ENCODE data around the gene IGF2BP2. TPM values are rescaled to one million over a fixed set of nuclear protein-coding genes. Genes with fewer than 3 reads are reported as not detected.

The IGF2BP2 gene
- total and polyA plus RNA-seq, 2 of the 13 experiments (the other 11 are each of a cell fraction or from before 2014, with no cell fraction given) = 6.5 to 46.0 TPM

GRCh38 chr3:185744997-185745843 lies 79.6 kb downstream of the IGF2BP2 start (continued):
- TF ChIP-seq ZNF335 (CRISPR knock-in tag; IDR thresholded peaks at IDR 0.05) (no peak), HIVEP1 (CRISPR knock-in tag; IDR thresholded peaks at IDR 0.05) (no peak), ZNF510 (CRISPR knock-in tag; IDR thresholded peaks at IDR 0.05; ENCODE audit: low read depth) (no peak), ZNF512B (CRISPR knock-in tag; IDR thresholded peaks at IDR 0.05; ENCODE audit: borderline replicate concordance) (peak; percentile 68; the same call in 1 of the 2 replicates), MED1 (CRISPR knock-in tag; IDR thresholded peaks at IDR 0.05) (peak; percentile 13; the same call in 1 of the 2 replicates), HCFC1 (IDR thresholded peaks at IDR 0.05; ENCODE audit: low read depth, low read length) (no peak), ZNF710 (CRISPR knock-in tag; IDR thresholded peaks at IDR 0.05; ENCODE audit: borderline replicate concordance) (no peak), CSRNP1 (CRISPR knock-in tag; IDR thresholded peaks at IDR 0.05) (no peak; the same call in 1 of the 2 replicates), ZBTB20 (CRISPR knock-in tag; IDR thresholded peaks at IDR 0.05; ENCODE audit: borderline replicate concordance, low read depth) (peak; percentile 39; the same call in 1 of the 2 replicates), ATRX (CRISPR knock-in tag; IDR thresholded peaks at IDR 0.05; ENCODE audit: borderline replicate concordance) (no peak), ZFX (CRISPR knock-in tag; IDR thresholded peaks at IDR 0.05; ENCODE audit: low read depth) (peak; percentile 42; the same call in 1 of the 2 replicates), PBX2 (CRISPR knock-in tag; IDR thresholded peaks at IDR 0.05) (no peak), JDP2 (CRISPR knock-in tag; IDR thresholded peaks at IDR 0.05; ENCODE audit: borderline replicate concordance) (no peak), MEF2D (CRISPR knock-in tag; IDR thresholded peaks at IDR 0.05) (peak; percentile 70; the same call in 1 of the 2 replicates), THRA (CRISPR knock-in tag; IDR thresholded peaks at IDR 0.05; ENCODE audit: borderline replicate concordance) (no peak; the same call in 1 of the 2 replicates), ZBTB2 (CRISPR knock-in tag; IDR thresholded peaks at IDR 0.05; ENCODE audit: low read depth) (no peak), BCL6 (CRISPR knock-in tag; IDR thresholded peaks at IDR 0.05) (peak; percentile 80)
